LoVo (cell line): ENCODE results near the gene CTPS1.

ENCODE experiments used
- DNase-seq: peaks from one replicate; pipeline ENCODE4 v3.0.0-alpha.2; 2016; ENCODE audit warnings: low spot score

CTPS1 gene

GRCh38 chr1:40969445-40969844 lies 10.1 kb upstream of the CTPS1 start:
- no peak for DNase-seq

DNA sequence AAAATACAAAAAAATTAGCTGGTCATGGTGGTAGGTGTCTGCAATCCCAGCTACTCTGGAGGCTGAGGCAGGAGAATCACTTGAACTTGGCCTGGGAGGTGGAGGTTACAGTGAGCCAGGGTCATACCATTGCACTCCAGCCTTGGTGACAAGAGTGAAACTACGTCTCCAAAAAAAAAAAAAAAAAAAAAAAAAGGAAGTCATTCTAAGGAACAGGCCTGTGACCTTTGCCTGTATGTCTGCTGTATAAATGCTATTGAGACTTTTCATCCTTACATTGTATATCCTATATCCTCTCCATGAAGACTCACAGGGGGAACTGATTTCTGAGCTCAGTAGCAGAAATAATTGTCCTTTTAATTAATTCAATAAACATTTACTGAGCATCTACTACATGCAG lies 7.5 kb upstream of the CTPS1 start:
- no peak for DNase-seq

DNA sequence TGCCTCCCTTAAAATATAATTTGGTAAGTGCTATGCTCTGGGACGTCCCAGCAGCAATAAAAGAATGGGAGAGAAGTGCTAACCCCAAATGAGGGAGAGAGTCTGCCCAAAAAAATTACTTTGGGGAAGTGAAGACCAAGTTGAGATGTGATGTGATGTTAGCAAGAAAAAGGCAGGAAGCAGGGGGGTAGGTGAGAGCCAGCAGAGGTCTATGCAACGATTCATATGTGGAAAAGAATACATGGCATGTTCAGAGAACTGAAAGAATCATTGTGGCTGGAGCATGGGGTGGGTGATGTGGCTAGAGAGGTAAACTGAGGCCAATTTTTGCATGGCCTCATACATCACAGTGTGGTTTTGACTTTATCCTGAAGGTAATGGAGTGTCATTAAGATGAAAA lies 5.6 kb upstream of the CTPS1 start:
- DNase-seq: no peak

DNA sequence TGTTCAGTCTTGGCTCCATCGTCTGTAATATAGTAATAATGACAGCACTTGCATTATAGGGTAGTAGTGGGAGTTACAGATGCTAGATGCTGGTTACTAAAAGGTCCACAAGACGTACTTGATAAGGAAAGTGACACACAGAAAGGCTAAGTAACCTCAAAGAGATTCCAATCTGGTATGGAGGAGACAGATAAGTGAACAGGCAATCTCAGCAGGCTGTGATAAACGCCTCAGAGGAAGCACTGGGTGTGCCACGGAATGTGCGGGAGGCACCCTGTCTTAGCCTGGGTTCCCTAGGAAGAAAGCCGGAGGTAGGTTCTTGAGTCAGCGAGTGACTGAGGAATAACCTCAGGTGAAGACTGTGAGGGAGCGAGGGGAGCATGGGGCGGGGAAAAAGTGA lies 4.6 kb upstream of the CTPS1 start:
- DNase-seq: no peak

DNA sequence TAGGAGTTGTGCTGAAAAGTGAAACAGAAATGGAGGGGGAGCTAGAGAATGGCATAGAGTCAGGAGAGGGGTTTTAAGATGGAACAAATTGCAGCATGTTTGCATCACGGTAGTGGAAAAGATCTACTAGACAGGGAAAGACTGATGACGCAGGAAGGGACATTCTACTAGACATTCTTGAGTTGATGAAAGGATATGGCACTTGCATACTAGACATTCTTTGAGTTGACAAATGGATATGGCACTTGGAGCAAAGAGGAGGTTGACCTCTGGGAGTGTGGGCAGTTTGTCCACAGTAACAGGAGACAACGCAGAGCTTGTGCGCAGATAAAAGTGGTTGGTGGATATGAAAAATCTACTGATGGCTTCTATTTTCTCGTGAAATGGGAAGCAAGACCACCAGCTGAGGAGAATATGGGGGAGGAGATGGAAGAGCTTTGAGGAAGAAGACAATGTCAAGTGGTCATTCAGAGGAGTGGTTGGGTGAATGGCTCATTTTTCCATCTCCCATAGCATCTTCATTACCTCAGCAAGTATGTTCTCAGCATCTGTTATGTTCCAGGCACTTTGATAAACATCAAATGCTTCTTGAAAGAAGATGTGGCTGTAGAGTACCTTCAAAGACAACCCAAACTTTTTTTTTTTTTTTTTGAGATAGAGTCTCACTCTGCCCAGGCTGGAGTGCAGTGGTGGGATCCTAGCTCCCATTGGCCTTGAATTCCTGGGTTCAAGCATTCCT lies 2.4 kb upstream of the CTPS1 start:
- DNase-seq: no peak

GRCh38 chr1:40977716-40978115 lies 1.8 kb upstream of the CTPS1 start:
- no peak for DNase-seq

GRCh38 chr1:40978886-40979240 lies 633 bp upstream of the CTPS1 start:
- DNase-seq: no peak

DNA sequence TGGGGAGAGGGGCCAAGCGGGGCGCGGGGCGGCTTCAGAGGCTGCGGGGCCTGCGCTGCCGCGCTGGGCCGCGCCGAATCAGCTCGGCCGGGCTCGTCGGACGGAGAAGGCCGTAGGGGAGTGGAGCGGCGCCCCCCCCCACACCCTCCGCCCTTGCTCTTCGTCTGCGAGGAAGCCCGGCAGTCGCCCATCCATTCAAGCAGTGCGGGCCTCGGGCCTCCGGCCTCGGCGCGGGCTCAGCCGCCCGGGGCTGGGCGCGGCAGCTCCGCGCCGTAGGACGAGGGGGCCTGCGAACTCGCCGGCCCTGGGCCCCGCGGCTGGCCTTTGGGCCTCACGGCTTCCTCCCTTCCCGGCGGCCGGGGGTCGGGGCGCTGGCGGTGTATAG lies 564 bp downstream of the CTPS1 start:
- no peak for DNase-seq

DNA sequence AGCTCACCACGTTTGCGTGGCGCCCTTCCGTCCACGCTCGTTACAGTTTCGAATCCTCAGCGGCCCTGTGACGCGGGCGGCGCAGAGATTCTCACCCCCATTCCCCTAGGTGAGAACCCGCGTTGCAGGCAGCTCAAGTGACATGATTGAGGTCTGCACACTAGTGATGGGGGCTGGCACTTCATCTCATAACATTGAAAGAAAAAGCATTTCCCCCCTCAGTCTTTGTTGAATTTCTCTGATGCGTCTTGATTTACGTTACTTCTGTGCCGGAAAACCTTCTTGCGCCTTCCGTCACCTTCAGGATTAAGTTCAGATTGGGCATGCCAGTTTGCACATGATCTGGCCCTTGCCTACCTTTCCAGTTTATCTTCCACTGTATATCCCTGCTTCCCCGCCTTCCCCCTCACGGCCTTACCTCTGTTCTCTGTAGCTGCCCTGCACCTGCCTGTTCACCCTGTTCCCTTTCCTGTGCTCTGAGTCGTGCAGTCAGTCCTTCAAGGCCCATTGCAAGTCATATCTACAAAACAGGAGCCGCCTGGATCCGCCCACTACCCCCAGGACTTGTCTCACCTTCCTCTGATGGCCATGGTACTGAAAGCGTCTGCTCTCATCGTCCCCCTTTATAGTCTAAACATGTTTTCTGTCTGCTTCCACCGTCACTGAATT lies 1.1 kb downstream of the CTPS1 start:
- DNase-seq: peak; percentile 12

DNA sequence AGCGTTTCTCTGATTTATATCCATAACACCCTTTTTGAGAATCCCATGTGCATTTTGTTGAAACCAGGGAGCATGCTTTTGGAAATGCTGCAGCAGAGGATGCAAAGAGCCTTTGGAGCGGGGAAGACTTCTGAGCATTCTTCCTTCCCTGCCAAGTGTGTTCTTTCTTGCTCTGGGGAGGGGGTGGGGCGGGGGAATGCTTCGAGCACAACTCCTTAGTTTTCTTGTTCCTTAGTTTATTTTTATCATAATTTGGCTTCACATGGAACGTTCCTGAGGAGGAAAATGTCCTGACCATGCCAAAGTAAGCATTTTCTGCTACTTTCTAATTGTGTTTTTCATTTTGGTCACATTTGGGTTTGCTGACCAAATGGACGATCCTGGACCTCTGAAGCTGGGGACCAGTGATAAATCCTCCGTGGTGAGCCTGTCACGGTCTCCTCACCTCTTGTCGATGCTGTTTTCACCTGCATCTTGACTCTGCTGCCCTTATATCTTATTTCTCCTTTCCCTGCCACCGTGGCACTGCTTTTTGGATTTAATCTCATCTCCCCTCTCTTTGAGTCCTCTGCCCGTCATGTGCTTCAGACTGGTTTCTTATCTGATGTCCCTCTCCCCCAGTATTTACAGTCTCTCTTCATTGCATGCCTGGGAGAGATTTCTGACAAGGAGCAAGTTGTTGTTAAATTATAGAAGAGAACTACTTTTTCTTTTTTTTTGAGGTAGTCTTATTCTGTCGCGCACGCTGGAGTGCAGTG lies 2.4 kb downstream of the CTPS1 start:
- no peak for DNase-seq

DNA sequence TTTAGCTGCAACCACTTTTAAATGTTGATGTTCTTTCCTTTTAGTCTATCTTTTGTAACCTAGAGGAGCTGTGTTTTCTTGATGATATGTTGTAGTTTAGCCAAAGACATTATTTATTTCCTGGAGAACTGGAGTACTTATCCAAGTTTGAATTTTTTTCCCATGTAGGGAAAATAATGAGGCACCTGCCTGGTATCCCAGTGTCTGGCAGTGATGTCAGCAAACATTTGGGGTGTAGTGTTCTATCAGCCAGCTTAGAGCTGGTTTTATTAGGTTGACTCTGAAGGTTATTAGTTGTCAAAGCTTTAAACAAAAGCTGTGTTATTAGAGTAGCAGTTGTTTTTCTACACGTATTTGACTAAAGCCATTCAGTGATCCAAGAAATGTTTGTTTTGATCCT lies 3.2 kb downstream of the CTPS1 start:
- no peak for DNase-seq

DNA sequence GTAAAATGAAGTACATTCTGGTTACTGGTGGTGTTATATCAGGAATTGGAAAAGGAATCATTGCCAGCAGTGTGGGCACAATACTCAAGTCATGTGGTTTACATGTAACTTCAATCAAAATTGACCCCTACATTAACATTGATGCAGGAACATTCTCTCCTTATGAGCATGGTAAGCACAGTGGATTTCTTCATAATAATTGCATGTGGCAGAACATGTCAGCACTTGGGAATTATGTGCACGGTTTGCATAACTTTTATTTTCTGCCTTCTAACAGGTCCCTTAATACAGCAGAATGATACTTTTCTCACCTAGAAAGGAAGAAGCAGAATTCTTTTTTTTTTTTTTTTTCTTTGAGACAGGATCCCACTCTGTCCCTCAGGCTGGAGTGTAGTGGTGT lies 3.8 kb downstream of the CTPS1 start:
- DNase-seq: no peak

DNA sequence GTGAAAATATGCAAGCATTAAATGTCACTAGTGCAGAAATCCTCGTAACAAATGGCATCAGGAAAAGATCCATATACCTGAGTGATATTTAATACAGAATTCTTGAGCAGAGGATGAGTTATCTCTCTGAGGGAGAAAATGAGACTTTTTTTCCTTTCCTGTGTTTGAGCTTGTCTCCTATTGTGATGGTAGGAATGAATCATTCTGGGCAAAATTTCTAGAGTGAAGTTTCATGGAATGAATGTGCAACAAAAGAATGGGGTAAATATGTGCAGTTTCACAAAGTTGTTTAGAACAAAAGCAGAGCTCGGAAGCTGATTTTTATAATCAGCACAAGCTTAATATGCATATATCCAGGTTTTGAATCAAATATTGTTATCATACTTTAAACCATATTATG lies 4.6 kb downstream of the CTPS1 start:
- DNase-seq: no peak

DNA sequence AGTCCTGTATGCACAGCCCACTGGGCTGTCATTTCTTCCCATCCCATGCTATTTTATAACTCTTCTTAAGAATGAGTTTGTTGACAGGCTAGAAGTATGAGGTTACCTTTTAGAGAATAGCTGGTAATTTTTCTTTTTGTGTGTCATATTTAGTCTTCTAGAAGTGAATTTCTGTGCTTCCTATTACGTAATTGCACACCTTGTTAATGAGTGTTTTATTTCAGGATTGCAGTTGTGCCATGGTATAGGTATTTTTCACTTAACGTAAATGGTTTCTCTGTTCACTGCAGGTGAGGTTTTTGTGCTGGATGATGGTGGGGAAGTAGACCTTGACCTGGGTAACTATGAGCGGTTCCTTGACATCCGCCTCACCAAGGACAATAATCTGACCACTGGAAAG lies 5.0 kb downstream of the CTPS1 start:
- DNase-seq: no peak

- DNase-seq: no peak
Measured at GRCh38 chr1:40985161-40985560, 5.7 kb downstream of the CTPS1 start.

DNA sequence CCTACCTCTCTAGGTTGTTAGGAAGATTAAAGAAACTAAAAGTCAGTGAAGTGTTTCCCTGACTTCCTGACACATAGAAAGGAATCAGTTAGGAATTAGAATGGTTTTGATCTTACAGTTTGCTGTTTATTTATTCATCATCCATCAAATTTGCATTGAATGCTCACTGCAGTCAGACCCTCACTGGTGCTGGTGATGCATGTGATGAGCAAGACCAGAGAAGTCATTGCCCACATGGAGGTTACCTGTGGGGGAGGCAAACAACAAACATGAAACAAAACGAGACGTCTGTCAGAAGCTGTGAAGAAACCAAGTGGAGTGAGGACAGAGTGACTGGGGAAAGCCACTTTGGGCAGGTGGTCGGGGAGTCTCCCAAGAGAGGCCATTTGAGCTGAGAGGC lies 6.4 kb downstream of the CTPS1 start:
- DNase-seq: no peak

DNA sequence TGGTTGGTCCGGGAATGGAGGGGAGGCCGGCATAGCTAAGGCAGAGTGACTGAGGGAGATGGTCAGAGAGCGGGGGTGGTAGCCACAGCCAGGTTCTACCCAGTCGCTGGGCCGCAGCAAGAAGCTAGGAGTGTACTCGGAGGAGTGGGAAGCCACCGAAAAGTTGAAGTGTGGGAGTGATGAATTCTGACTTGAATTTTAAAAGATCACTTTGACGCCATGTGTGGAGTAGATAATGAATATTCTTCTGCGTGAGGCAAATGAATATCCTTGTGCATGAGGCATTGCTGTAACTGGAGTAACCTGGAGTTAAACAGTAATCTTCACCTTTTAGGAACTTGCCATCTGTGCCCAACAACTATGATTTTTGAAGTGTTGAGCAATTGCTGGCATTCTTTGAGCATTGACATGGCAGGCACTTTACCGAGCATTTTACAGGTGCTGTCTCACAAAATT lies 6.9 kb downstream of the CTPS1 start:
- no peak for DNase-seq

GRCh38 chr1:40986956-40987355 lies 7.5 kb downstream of the CTPS1 start:
- DNase-seq: no peak

DNA sequence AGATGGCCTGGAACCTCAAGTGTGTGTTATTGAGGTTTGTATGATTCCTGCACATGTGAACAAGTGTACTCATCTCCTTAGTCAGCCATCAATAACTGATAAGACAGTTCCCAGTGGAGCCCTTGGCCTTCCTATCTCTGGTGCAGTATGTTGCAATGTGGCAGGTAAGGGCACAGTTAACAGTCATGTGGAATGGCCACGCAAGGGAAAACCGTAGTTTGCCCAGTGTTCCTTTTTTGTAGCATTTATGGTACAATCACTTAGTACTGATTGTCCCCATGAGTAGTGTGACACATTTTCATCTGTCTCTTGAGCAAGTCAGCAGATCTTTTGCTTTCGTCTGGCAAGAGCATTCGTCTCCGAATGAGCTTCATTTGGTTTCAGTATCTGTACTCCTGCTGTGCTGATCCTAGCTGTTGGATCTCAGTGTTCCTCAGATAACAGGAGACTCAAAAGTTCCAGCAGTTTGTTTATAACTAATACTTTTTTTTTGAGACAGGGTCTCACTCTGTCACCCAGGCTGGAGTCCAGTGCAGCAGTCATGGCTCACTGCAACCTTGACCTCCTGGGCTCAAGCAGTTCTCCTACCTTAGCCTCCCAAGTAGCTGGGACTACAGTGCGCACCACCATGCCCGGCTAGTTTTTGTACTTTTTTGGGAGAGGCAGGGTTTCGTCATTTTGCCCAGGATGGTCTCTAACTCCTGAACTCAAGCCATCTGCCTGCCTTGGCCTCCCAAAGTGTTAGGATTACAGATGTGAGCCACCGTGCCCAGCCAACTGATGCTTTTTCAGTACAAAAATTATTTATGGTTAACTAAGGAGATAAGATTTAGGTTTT lies 8.2 kb downstream of the CTPS1 start:
- DNase-seq: no peak

- DNase-seq: no peak
Measured at GRCh38 chr1:40988280-40988679, 8.8 kb downstream of the CTPS1 start.

- DNase-seq: no peak
Measured at GRCh38 chr1:40989066-40989465, 9.6 kb downstream of the CTPS1 start.

GRCh38 chr1:40997096-40997495 lies 17.6 kb downstream of the CTPS1 start:
- DNase-seq: no peak
